Neural crest cell (in vitro differentiated cells): Measurements from ENCODE around the gene ATF3. TPM values are rescaled to one million over a fixed set of nuclear protein-coding genes. Genes with fewer than 3 reads are reported as not detected.

ENCODE experiments used
- DNase-seq: peaks from one replicate; pipeline ENCODE4 v3.0.0; 2021; ENCODE audit warnings: low read depth, mixed read lengths, low spot score
- H3K27ac Mint-ChIP-seq: one replicate; pipeline ENCODE4 v1.8.0; 2021; ENCODE audit warnings: mild to moderate bottlenecking, mixed read lengths; ENCODE audit not compliant: unreplicated experiment
- H3K27me3 Mint-ChIP-seq: 2 replicates; pipeline ENCODE4 v1.8.0; 2021; ENCODE audit warnings: low read depth, mild to moderate bottlenecking, mixed read lengths
- H3K36me3 Mint-ChIP-seq: 2 replicates; pipeline ENCODE4 v1.8.0; 2021; ENCODE audit warnings: low read depth, mild to moderate bottlenecking, mixed read lengths
- H3K4me1 Mint-ChIP-seq: 2 replicates; pipeline ENCODE4 v1.8.0; 2021; ENCODE audit warnings: mixed read lengths
- H3K4me3 Mint-ChIP-seq: one replicate; pipeline ENCODE4 v1.8.0; 2021; ENCODE audit warnings: mild to moderate bottlenecking, mixed read lengths
- H3K9me3 Mint-ChIP-seq: 2 replicates; pipeline ENCODE4 v1.8.0; 2021; ENCODE audit warnings: mixed read lengths
- CTCF ChIP-seq: fragments of 200-600 bp; sonication (generic); conservative IDR thresholded peaks from 2 replicates; pipeline ENCODE4 v1.5.0; 2021; ENCODE audit warnings: antibody characterized with exemption, mild to moderate bottlenecking
- total RNA-seq: library from RNA; stranded (reverse); gene quantifications from 2 replicates; pipeline ENCODE4 v1.2.1, GENCODE V29; 2021

Gene ATF3
- total RNA-seq, 1 donor from 2014 or later: 10.3 TPM

GRCh38 chr1:212646588-212646987 lies 38.0 kb downstream of the ATF3 start:
- peaks cover 8% of the 10 kb centered on the region for H3K4me1 Mint-ChIP-seq
- H3K27me3 Mint-ChIP-seq: no peaks in the 10 kb centered on the region
- no peak for TF ChIP-seq CTCF
- no peak for DNase-seq
- H3K4me3 Mint-ChIP-seq: no peak overlapping the region
- H3K27ac Mint-ChIP-seq: no peak overlapping the region
- H3K36me3 Mint-ChIP-seq: no peaks in the 10 kb centered on the region
- H3K9me3 Mint-ChIP-seq: no peaks in the 10 kb centered on the region

- no peak overlapping the region for H3K4me3 Mint-ChIP-seq
- no peak for TF ChIP-seq CTCF
- no peaks in the 10 kb centered on the region for H3K9me3 Mint-ChIP-seq
- H3K4me1 Mint-ChIP-seq: peaks cover 8% of the 10 kb centered on the region
- no peak overlapping the region for H3K27ac Mint-ChIP-seq
- H3K36me3 Mint-ChIP-seq: no peaks in the 10 kb centered on the region
- no peaks in the 10 kb centered on the region for H3K27me3 Mint-ChIP-seq
- no peak for DNase-seq
These were observed 38.4 kb downstream of the ATF3 start for GRCh38 chr1:212647004-212647403.

GRCh38 chr1:212648431-212648830 lies 39.9 kb downstream of the ATF3 start:
- Mint-ChIP-seq H3K4me1 (peaks cover 8% of the 10 kb centered on the region), H3K4me3 (no peak overlapping the region), H3K27ac (no peak overlapping the region), H3K36me3 (no peaks in the 10 kb centered on the region), H3K9me3 (no peaks in the 10 kb centered on the region), H3K27me3 (no peaks in the 10 kb centered on the region)
- no peak for DNase-seq
- no peak for TF ChIP-seq CTCF

- H3K27me3 Mint-ChIP-seq: no peaks in the 10 kb centered on the region
- no peak for TF ChIP-seq CTCF
- H3K4me3 Mint-ChIP-seq: no peak overlapping the region
- H3K4me1 Mint-ChIP-seq: peaks cover 8% of the 10 kb centered on the region
- H3K27ac Mint-ChIP-seq: no peak overlapping the region
- no peaks in the 10 kb centered on the region for H3K36me3 Mint-ChIP-seq
- no peak for DNase-seq
- no peaks in the 10 kb centered on the region for H3K9me3 Mint-ChIP-seq
These were observed 40.5 kb downstream of the ATF3 start for GRCh38 chr1:212649020-212649419.

- Mint-ChIP-seq H3K27me3 (no peaks in the 10 kb centered on the region), H3K9me3 (no peaks in the 10 kb centered on the region), H3K4me1 (peaks cover 6% of the 10 kb centered on the region), H3K27ac (no peak overlapping the region), H3K36me3 (no peaks in the 10 kb centered on the region), H3K4me3 (no peak overlapping the region)
- DNase-seq: no peak
- no peak for TF ChIP-seq CTCF
These were observed 41.7 kb downstream of the ATF3 start for GRCh38 chr1:212650228-212650627.

GRCh38 chr1:212651521-212651920 lies 43.0 kb downstream of the ATF3 start:
- Mint-ChIP-seq H3K36me3 (no peaks in the 10 kb centered on the region), H3K9me3 (no peaks in the 10 kb centered on the region), H3K4me3 (no peak overlapping the region), H3K27me3 (no peaks in the 10 kb centered on the region), H3K4me1 (no peaks in the 10 kb centered on the region), H3K27ac (no peak overlapping the region)
- DNase-seq: no peak
- no peak for TF ChIP-seq CTCF
